Ishikawa (cell line): ENCODE results near the gene ACTBL2.

Experiments used
- CEBPB ChIP-seq: IDR thresholded peaks from 2 replicates; pipeline ENCODE4 v1.6.1; 2012
- CREB1 ChIP-seq: IDR thresholded peaks from 2 replicates; pipeline ENCODE4 v1.6.1; 2012; ENCODE audit warnings: low read depth
- EGR1 ChIP-seq: IDR thresholded peaks from 2 replicates; pipeline ENCODE4 v1.6.1; 2012
- EP300 ChIP-seq: IDR thresholded peaks from 2 replicates; pipeline ENCODE4 v1.6.1; 2012; ENCODE audit warnings: borderline replicate concordance
- FOXM1 ChIP-seq: IDR thresholded peaks from 2 replicates; pipeline ENCODE4 v1.6.1; 2012; ENCODE audit warnings: low read depth, borderline replicate concordance
- NFIC ChIP-seq: IDR thresholded peaks from 2 replicates; pipeline ENCODE4 v1.6.1; 2012
- RAD21 ChIP-seq: IDR thresholded peaks from 2 replicates; pipeline ENCODE4 v1.6.1; 2012; ENCODE audit warnings: low read depth
- TAF1 ChIP-seq: IDR thresholded peaks from 2 replicates; pipeline ENCODE4 v1.6.1; 2012; ENCODE audit warnings: low read depth, mild to moderate bottlenecking
- TCF12 ChIP-seq: IDR thresholded peaks from 2 replicates; pipeline ENCODE4 v1.6.1; 2012; ENCODE audit warnings: low read depth
- TEAD4 ChIP-seq: IDR thresholded peaks from 2 replicates; pipeline ENCODE4 v1.6.1; 2012
- USF1 ChIP-seq: IDR thresholded peaks from 2 replicates; pipeline ENCODE4 v1.6.1; 2012
- YY1 ChIP-seq: IDR thresholded peaks from 2 replicates; pipeline ENCODE4 v1.6.1; 2012; ENCODE audit warnings: low read depth
- ZBTB7A ChIP-seq: IDR thresholded peaks from 2 replicates; pipeline ENCODE4 v1.6.1; 2012; ENCODE audit warnings: low read depth
- TF ChIP-seq, protein P1 (sequence below): IDR thresholded peaks from 2 replicates; pipeline ENCODE4 v1.6.1; 2012
- TF ChIP-seq, protein P2 (sequence below): IDR thresholded peaks from 2 replicates; pipeline ENCODE4 v1.6.1; 2012; ENCODE audit warnings: low read depth, mild to moderate bottlenecking

Gene ACTBL2

GRCh38 chr5:57470339-57470738 lies 12.3 kb downstream of the ACTBL2 start:
- TF ChIP-seq CEBPB, result no peak
- TF ChIP-seq NFIC, result no peak
- no peak for TF ChIP-seq TCF12
- no peak for TF ChIP-seq ZBTB7A
- TF ChIP-seq YY1, result no peak
- no peak for TF ChIP-seq RAD21
- TF ChIP-seq EP300, result no peak
- TF ChIP-seq, protein P1, sequence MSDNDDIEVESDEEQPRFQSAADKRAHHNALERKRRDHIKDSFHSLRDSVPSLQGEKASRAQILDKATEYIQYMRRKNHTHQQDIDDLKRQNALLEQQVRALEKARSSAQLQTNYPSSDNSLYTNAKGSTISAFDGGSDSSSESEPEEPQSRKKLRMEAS, result no peak
- no peak for TF ChIP-seq USF1
- TF ChIP-seq EGR1, result no peak

DNA sequence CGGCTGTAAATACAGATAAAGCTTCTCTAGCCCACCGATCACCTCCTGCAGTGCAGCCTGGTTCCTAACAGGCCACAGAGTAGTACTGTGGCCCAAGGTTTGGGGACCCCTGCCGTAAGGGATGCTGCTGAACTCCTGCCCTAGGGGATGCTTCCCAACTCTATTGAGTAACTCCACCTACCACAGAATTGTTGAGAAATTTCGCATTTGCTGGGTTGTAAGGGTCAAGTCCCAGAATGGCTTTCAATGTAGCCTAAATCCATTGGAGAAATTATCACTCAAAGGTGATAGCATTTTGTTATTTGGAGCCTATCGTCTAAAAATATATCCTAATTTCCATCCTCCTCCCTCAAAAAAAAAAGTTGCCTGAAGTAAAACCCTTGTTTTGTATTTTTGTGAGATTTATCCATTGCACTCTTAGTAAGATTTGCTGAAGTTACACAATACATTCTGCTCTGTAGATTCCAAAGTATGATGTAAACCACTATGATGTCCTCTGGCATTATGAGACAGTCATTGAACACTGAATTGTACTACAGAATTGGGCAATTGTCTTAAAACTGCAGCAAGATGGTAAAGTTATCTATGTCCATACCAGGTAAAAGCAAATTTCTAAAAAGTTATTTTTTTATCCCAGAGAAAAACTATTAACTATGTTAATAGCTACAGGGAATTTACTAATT lies 14.0 kb downstream of the ACTBL2 start:
- no peak for TF ChIP-seq TCF12
- no peak for TF ChIP-seq TAF1
- TF ChIP-seq, protein P1, result no peak
- TF ChIP-seq FOXM1, result no peak
- TF ChIP-seq EGR1, result no peak
- TF ChIP-seq, protein P2, sequence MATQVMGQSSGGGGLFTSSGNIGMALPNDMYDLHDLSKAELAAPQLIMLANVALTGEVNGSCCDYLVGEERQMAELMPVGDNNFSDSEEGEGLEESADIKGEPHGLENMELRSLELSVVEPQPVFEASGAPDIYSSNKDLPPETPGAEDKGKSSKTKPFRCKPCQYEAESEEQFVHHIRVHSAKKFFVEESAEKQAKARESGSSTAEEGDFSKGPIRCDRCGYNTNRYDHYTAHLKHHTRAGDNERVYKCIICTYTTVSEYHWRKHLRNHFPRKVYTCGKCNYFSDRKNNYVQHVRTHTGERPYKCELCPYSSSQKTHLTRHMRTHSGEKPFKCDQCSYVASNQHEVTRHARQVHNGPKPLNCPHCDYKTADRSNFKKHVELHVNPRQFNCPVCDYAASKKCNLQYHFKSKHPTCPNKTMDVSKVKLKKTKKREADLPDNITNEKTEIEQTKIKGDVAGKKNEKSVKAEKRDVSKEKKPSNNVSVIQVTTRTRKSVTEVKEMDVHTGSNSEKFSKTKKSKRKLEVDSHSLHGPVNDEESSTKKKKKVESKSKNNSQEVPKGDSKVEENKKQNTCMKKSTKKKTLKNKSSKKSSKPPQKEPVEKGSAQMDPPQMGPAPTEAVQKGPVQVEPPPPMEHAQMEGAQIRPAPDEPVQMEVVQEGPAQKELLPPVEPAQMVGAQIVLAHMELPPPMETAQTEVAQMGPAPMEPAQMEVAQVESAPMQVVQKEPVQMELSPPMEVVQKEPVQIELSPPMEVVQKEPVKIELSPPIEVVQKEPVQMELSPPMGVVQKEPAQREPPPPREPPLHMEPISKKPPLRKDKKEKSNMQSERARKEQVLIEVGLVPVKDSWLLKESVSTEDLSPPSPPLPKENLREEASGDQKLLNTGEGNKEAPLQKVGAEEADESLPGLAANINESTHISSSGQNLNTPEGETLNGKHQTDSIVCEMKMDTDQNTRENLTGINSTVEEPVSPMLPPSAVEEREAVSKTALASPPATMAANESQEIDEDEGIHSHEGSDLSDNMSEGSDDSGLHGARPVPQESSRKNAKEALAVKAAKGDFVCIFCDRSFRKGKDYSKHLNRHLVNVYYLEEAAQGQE, result no peak
- TF ChIP-seq RAD21, result no peak
- no peak for TF ChIP-seq NFIC
- TF ChIP-seq CEBPB, result no peak
- TF ChIP-seq YY1, result no peak
- no peak for TF ChIP-seq TEAD4
- TF ChIP-seq ZBTB7A, result no peak
- no peak for TF ChIP-seq USF1
- TF ChIP-seq EP300, result no peak
- TF ChIP-seq CREB1, result no peak

GRCh38 chr5:57466544-57466943 lies 16.1 kb downstream of the ACTBL2 start:
- TF ChIP-seq ZBTB7A, result no peak
- no peak for TF ChIP-seq RAD21
- TF ChIP-seq, protein P2, result no peak
- no peak for TF ChIP-seq EP300
- no peak for TF ChIP-seq CEBPB
- TF ChIP-seq NFIC, result no peak

- TF ChIP-seq TAF1 (no peak), RAD21 (no peak), EGR1 (no peak), TEAD4 (no peak), NFIC (no peak), YY1 (no peak), FOXM1 (no peak), EP300 (no peak)
- TF ChIP-seq, protein P1, result no peak
These were observed 24.2 kb downstream of the ACTBL2 start for GRCh38 chr5:57458443-57458842.

GRCh38 chr5:57456531-57457135 lies 26.0 kb downstream of the ACTBL2 start:
- TF ChIP-seq FOXM1 (no peak), RAD21 (no peak), ZBTB7A (no peak), CREB1 (no peak), NFIC (no peak), EP300 (no peak), CEBPB (no peak), EGR1 (no peak), TAF1 (no peak), USF1 (no peak), TEAD4 (no peak), TCF12 (no peak), YY1 (no peak)
- TF ChIP-seq, protein P2, result no peak
- TF ChIP-seq, protein P1, result no peak
